ENCODE data around the gene ACR. TPM values are rescaled to one million over a fixed set of nuclear protein-coding genes. Genes with fewer than 3 reads are reported as not detected.

ACR gene
- total and polyA plus RNA-seq, 2 of the 13 experiments (the other 11 are each of a cell fraction or from before 2014, with no cell fraction given), result 0.15 TPM; not detected in 1

- 98% methylated on average over 12 of the region's 12 CpGs for WGBS (ENCODE audit: low lambda C conversion rate)
- no peak overlapping the region for H3K27ac ChIP-seq (ENCODE audit: extremely low read length, insufficient read depth, low read length)
- H3K4me2 ChIP-seq (ENCODE audit: low read depth, low read length), result no peak overlapping the region
- no peaks in the 10 kb centered on the region for H3K9me3 ChIP-seq (ENCODE audit: low read length)
- no peak overlapping the region for H3K4me3 ChIP-seq (replicated peaks in 1 of 3; ENCODE audit: insufficient read depth in 1 of 3, low read depth in 2 of 3, low read length in 3 of 3)
- peaks cover 10% of the 10 kb centered on the region; the same call in 1 of the 2 replicates for H3K4me1 ChIP-seq (ENCODE audit: insufficient read depth, low read length)
- POLR2A ChIA-PET, result no interaction called here
- H4K20me1 ChIP-seq (ENCODE audit: insufficient read depth, low read length), result no peaks in the 10 kb centered on the region; the same call in 1 of the 2 replicates
- in situ Hi-C loops (cut with HindIII; ENCODE audit: extremely low pct_ligation_motif_present, low pct_unique_long_range_greater_than_20kb), result no loop called here
- H3K27me3 ChIP-seq (ENCODE audit: control insufficient read depth in 1 of 2, insufficient read depth in 2 of 2, low read length in 2 of 2), result no peaks in the 10 kb centered on the region
- H3K9ac ChIP-seq (ENCODE audit: insufficient read depth, low read depth, low read length), result no peak overlapping the region
- ATAC-seq (no peak), DNase-seq (ENCODE audit: low spot score) (no peak), FAIRE-seq (no peak)
- H3K36me3 ChIP-seq (replicated peaks in 1 of 2; ENCODE audit: control insufficient read depth in 1 of 2, insufficient read depth in 2 of 2, low read length in 2 of 2), result peaks cover 17 to 38% of the 10 kb centered on the region in 2 experiments
- H3K79me2 ChIP-seq (ENCODE audit: insufficient read depth, low read length), result no peaks in the 10 kb centered on the region
- intact Hi-C loops (cut with micrococcal nuclease; ENCODE audit: unreplicated experiment), result no loop called here
- no peak overlapping the region for H2AFZ ChIP-seq (ENCODE audit: low read length)
- TF ChIP-seq ZBTB33 (CRISPR knock-in tag; IDR thresholded peaks at IDR 0.05), result no peak
- TF ChIP-seq MIER3 (CRISPR knock-in tag; IDR thresholded peaks at IDR 0.05; ENCODE audit: borderline replicate concordance), result no peak
- TF ChIP-seq CBX5 (CRISPR knock-in tag; IDR thresholded peaks at IDR 0.05; ENCODE audit: borderline replicate concordance), result no peak
- no peak for TF ChIP-seq ZNF280B (CRISPR knock-in tag; IDR thresholded peaks at IDR 0.05; ENCODE audit: borderline replicate concordance)
- no peak for TF ChIP-seq ZSCAN20 (CRISPR knock-in tag; IDR thresholded peaks at IDR 0.05; ENCODE audit: borderline replicate concordance)
- TF ChIP-seq NFATC3 (CRISPR knock-in tag; IDR thresholded peaks at IDR 0.05), result no peak
- TF ChIP-seq ZNF772 (CRISPR knock-in tag; IDR thresholded peaks at IDR 0.05), result no peak
- no peak for TF ChIP-seq ZNF354B (CRISPR knock-in tag; IDR thresholded peaks at IDR 0.05)
- no peak for TF ChIP-seq NCOR1 (IDR thresholded peaks at IDR 0.05; ENCODE audit: borderline replicate concordance, low read length)
- no peak for TF ChIP-seq ZFP62 (CRISPR knock-in tag; IDR thresholded peaks at IDR 0.05)
- no peak for TF ChIP-seq ZNF333 (CRISPR knock-in tag; IDR thresholded peaks at IDR 0.05; ENCODE audit: borderline replicate concordance)
- no peak for TF ChIP-seq ZSCAN25 (CRISPR knock-in tag; IDR thresholded peaks at IDR 0.05)
- TF ChIP-seq ZNF329 (CRISPR knock-in tag; IDR thresholded peaks at IDR 0.05; ENCODE audit: low read depth), result no peak
- TF ChIP-seq NCOA1 (CRISPR knock-in tag; IDR thresholded peaks at IDR 0.05), result no peak
- TF ChIP-seq DNMT1 (CRISPR knock-in tag; IDR thresholded peaks at IDR 0.05), result no peak
- no peak for TF ChIP-seq SMAD1 (CRISPR knock-in tag; IDR thresholded peaks at IDR 0.05; ENCODE audit: borderline replicate concordance, low read depth)
- no peak for TF ChIP-seq ZNF609 (CRISPR knock-in tag; IDR thresholded peaks at IDR 0.05; ENCODE audit: borderline replicate concordance)
- CTCF ChIA-PET (ENCODE audit: low intra/inter-chr PET ratio, low total read pairs), result no interaction called here
- no TSS peak for BruUV-seq (replicated peaks)
Observed at GRCh38 chr22:50722716-50723428, 15.1 kb upstream of the ACR start.

Data from HepG2 (cell line).